ENCODE data around the gene GRIA2. TPM values are rescaled to one million over a fixed set of nuclear protein-coding genes. Genes with fewer than 3 reads are reported as not detected.

Gene GRIA2
- polyA plus RNA-seq, 1 of the 3 experiments (the other 2 are of a cell fraction), result 0.16 TPM

DNA sequence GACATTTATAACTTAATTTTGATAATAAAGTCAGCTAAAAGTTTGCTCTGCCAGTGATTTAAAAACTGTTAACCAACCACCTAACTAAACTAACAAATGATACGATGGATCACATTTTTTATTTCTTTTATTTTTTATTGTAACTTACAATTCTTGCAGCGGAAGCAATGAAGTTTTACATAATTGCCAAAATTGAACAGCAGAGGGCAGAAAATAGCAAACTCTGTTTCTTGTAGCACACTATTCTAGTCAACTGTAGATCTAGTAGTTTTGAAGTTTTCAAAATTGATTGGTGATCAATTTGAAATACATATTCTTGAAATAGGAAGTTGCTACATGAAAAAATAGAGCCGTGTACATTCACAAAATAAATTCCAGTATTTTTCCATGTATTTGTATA is 2.8 kb upstream of the GRIA2 start (continued):
- TF ChIP-seq, protein P1, sequence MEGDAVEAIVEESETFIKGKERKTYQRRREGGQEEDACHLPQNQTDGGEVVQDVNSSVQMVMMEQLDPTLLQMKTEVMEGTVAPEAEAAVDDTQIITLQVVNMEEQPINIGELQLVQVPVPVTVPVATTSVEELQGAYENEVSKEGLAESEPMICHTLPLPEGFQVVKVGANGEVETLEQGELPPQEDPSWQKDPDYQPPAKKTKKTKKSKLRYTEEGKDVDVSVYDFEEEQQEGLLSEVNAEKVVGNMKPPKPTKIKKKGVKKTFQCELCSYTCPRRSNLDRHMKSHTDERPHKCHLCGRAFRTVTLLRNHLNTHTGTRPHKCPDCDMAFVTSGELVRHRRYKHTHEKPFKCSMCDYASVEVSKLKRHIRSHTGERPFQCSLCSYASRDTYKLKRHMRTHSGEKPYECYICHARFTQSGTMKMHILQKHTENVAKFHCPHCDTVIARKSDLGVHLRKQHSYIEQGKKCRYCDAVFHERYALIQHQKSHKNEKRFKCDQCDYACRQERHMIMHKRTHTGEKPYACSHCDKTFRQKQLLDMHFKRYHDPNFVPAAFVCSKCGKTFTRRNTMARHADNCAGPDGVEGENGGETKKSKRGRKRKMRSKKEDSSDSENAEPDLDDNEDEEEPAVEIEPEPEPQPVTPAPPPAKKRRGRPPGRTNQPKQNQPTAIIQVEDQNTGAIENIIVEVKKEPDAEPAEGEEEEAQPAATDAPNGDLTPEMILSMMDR (IDR thresholded peaks at IDR 0.05), result peak; percentile 68
- TF ChIP-seq FOSL2 (IDR thresholded peaks at IDR 0.05; ENCODE audit: borderline replicate concordance, low read depth), result no peak
- TF ChIP-seq, protein P2, sequence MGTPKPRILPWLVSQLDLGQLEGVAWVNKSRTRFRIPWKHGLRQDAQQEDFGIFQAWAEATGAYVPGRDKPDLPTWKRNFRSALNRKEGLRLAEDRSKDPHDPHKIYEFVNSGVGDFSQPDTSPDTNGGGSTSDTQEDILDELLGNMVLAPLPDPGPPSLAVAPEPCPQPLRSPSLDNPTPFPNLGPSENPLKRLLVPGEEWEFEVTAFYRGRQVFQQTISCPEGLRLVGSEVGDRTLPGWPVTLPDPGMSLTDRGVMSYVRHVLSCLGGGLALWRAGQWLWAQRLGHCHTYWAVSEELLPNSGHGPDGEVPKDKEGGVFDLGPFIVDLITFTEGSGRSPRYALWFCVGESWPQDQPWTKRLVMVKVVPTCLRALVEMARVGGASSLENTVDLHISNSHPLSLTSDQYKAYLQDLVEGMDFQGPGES (IDR thresholded peaks at IDR 0.05; ENCODE audit: low read depth, low read length), result no peak
- no peak for TF ChIP-seq RCOR1 (IDR thresholded peaks at IDR 0.05; ENCODE audit: low read length)

DNA sequence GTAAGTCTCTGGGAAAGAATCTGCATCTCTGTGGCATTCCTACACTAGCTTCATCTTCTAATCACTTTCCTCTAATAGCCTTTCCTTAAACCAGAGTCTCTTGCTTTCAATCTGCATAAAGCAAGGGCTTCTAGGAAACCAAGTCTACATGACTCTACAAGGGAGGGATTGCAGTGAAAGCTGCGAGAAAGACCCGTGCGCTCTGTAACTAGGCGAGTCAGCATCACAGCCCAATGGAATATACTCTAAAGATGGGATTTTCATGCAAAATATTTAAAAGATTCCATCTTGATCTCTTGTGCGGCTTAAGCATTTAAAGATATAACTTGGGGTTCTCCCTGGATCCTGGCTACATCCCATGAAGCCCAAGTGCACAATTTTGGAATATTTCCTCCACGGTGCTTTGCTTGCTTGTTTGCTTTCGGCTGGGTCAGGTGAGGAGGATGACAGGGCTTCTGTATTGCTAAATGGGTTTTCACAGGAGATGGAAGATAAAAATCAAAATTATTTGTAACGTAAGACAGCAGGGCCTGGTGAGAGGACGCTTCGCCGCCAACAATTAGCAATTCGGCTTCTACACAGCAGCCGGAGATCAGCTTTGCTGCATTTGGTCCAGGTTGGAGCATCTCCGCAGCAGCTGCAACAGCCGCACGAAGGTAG is 687 bp upstream of the GRIA2 start:
- TF ChIP-seq, protein P3, sequence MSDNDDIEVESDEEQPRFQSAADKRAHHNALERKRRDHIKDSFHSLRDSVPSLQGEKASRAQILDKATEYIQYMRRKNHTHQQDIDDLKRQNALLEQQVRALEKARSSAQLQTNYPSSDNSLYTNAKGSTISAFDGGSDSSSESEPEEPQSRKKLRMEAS (IDR thresholded peaks at IDR 0.05; ENCODE audit: low read depth), result no peak
- TF ChIP-seq NRF1 (IDR thresholded peaks at IDR 0.05; ENCODE audit: low read depth, low read length) (no peak), RCOR1 (IDR thresholded peaks at IDR 0.05; ENCODE audit: low read length) (no peak; the same call in 1 of the 2 replicates)
- Histone ChIP-seq H3K9me2 (no peaks in the 10 kb centered on the region), H3K27ac (ENCODE audit: low read depth in 2 of 2, low read length in 1 of 2) (peak overlapping the region in 1 of 2 experiments; percentile 67; a peak in 2 of 4 replicates), H3K9me3 (no peaks in the 10 kb centered on the region), H3F3A (replicated peaks; ENCODE audit: insufficient read depth) (peaks cover 5% of the 10 kb centered on the region), H3K4me2 (peak overlapping the region; percentile 70), H3K4me1 (ENCODE audit: control insufficient read depth in 1 of 2, insufficient read depth in 2 of 2, low read depth in 1 of 2, low read length in 1 of 2) (peaks cover 0 to 8% of the 10 kb centered on the region in 2 experiments; a peak in 2 of 4 replicates), H4K20me1 (ENCODE audit: insufficient read depth) (no peaks in the 10 kb centered on the region), H3K36me3 (replicated peaks in 1 of 2; ENCODE audit: control insufficient read depth in 1 of 2, insufficient read depth in 2 of 2, low read length in 1 of 2) (no peaks in the 10 kb centered on the region), H3K4me3 (ENCODE audit: low read depth in 2 of 2, low read length in 1 of 2) (peak overlapping the region; percentile 57 to 59), H3K27me3 (ENCODE audit: insufficient read depth) (peaks cover 28% of the 10 kb centered on the region), H3K9ac (no peak overlapping the region), H3K79me2 (ENCODE audit: insufficient read depth) (no peaks in the 10 kb centered on the region), H2AFZ (ENCODE audit: low read depth) (no peak overlapping the region)
- POLR2A ChIA-PET, result interaction anchor here (1.1 kb wide), 1 partner anchor 1266 kb away, joined by 3 read pairs; the partner anchor contains the start of gene CTSO
- CTCF ChIA-PET, result interaction anchor here (0.5 to 9.6 kb wide), 11 partner anchors 11 to 1406 kb away, joined by 3 to 93 read pairs (median 3); no protein-coding TSS in a partner anchor
- DNase-seq, result peak; percentile 24
- WGBS (ENCODE audit: low lambda C conversion rate), result 18% methylated on average over 11 of the region's 16 CpGs

DNA sequence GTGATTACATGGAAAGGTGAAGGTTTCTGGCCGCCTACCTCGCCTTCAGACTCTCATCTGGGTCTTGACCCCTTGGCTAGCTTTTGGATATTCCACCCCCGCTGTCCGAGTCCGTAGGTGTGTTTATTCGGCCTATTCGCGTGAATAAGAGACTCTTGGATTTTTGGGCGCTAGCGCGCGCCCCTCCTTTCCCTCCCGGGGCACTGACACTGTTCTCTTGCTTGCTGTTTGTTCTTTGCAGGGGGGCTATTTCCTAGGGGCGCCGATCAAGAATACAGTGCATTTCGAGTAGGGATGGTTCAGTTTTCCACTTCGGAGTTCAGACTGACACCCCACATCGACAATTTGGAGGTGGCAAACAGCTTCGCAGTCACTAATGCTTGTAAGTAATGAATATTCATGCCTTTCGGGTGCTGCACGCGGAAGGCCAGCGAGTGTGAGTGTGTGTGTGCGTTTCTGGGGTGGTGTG is 932 bp downstream of the GRIA2 start:
- 3% methylated on average over 24 of the region's 24 CpGs for WGBS (ENCODE audit: low lambda C conversion rate)
- Histone ChIP-seq H3K79me2 (ENCODE audit: insufficient read depth) (no peaks in the 10 kb centered on the region), H3K27ac (ENCODE audit: low read depth in 2 of 2, low read length in 1 of 2) (no peak overlapping the region; a peak in 1 of 4 replicates), H3K4me1 (ENCODE audit: control insufficient read depth in 1 of 2, insufficient read depth in 2 of 2, low read depth in 1 of 2, low read length in 1 of 2) (peaks cover 0 to 8% of the 10 kb centered on the region in 2 experiments; a peak in 2 of 4 replicates), H3K9ac (no peak overlapping the region), H3K9me3 (no peaks in the 10 kb centered on the region), H3K27me3 (ENCODE audit: insufficient read depth) (peaks cover 28% of the 10 kb centered on the region), H2AFZ (ENCODE audit: low read depth) (no peak overlapping the region), H3F3A (replicated peaks; ENCODE audit: insufficient read depth) (peaks cover 5% of the 10 kb centered on the region), H3K36me3 (replicated peaks in 1 of 2; ENCODE audit: control insufficient read depth in 1 of 2, insufficient read depth in 2 of 2, low read length in 1 of 2) (no peaks in the 10 kb centered on the region), H3K4me2 (peak overlapping the region; percentile 76), H4K20me1 (ENCODE audit: insufficient read depth) (no peaks in the 10 kb centered on the region), H3K9me2 (no peaks in the 10 kb centered on the region), H3K4me3 (ENCODE audit: low read depth in 2 of 2, low read length in 1 of 2) (peak overlapping the region in 1 of 2 experiments; percentile 57; a peak in 2 of 4 replicates)
- POLR2A ChIA-PET, result interaction anchor here (0.8 kb wide), 1 partner anchor 583 kb away, joined by 4 read pairs; no protein-coding TSS in a partner anchor
- TF ChIP-seq FOSL2 (IDR thresholded peaks at IDR 0.05; ENCODE audit: borderline replicate concordance, low read depth) (no peak), TCF12 (IDR thresholded peaks at IDR 0.05) (no peak), SIN3A (IDR thresholded peaks at IDR 0.05; ENCODE audit: borderline replicate concordance, low read depth, low read length) (no peak), TEAD4 (IDR thresholded peaks at IDR 0.05; ENCODE audit: borderline replicate concordance, insufficient read depth) (no peak)
- TF ChIP-seq, protein P1 (IDR thresholded peaks at IDR 0.05), result no peak
- CTCF ChIA-PET, result interaction anchor here (1.0 to 9.6 kb wide), 8 partner anchors 146 to 763 kb away, joined by 3 to 93 read pairs (median 4); partner anchors contain the start of gene GLRB
- DNase-seq, result peak; percentile 32
